Retinal pigment epithelial cell (primary cell): ENCODE measurements around the gene ARFGAP3.
A peak's percentile ranks its signal among the peaks of the same experiment; 100 is the strongest.

Experiments used
- DNase-seq: peaks from one replicate; pipeline ENCODE4 v3.0.0-alpha.2; 2010; ENCODE audit warnings: low read depth
- H3K4me3 ChIP-seq: 2 replicates; pipeline ENCODE4 v1.5.1; 2011; ENCODE audit warnings: mild to moderate bottlenecking, low read length, control low read depth, moderate library complexity
- CTCF ChIP-seq: conservative IDR thresholded peaks from 2 replicates; pipeline ENCODE4 v1.5.1; 2011; ENCODE audit warnings: low read depth, low read length, control low read depth, inconsistent platforms

ARFGAP3 gene

GRCh38 chr22:42797011-42797410 is 60.1 kb downstream of the ARFGAP3 start:
- TF ChIP-seq CTCF = no peak
- H3K4me3 ChIP-seq = no peak overlapping the region
- DNase-seq = no peak

- no peak for TF ChIP-seq CTCF
- no peak overlapping the region for H3K4me3 ChIP-seq
- DNase-seq = no peak
Measured at GRCh38 chr22:42796081-42796480, 61.0 kb downstream of the ARFGAP3 start.

DNA sequence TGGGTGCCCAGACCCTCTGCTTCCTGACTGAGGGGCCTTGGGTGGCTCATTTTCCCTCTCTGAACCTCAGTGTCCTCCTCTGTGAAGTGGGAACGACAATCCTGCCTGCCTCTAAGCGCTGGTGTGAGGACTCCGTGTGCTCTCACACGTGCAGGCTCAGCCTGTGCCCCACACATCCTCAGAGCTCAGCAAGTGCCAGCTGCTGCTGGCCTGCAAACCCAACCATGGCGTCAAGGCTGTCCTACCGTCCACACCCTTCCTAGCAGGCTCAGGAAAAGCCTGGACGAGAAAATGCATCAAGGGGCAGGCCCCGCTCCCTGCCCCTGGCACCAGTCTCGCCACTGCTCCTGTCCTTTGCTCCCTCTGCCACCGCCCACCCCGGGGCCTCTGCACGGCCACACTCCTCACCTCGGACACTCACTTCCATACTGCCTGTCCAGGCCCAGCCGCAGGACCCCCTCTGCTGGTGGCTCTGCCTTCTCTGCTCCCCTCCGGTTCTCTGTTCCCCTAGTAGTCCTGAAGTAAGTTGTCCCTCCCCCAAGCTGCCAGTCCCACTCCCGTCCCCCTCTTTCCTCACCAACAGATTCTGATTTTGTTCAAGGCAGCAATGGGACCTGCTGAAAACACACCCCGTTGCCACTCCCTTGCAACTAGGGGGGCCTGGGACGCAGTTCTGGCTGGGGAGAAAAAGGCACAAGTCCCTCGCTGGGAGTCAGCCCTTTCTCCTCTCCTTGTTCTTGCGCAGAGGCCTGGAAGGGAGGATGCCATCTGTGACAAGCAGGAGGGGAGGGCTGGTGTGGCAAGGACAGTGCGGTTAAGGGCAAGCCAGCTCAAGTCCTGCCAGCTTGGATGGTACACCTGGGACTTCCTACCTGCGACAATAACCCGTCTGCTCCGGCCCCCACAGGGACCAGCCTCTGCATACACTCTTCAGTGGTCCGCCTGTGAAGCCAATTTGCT is 62.2 kb downstream of the ARFGAP3 start:
- peak; percentile 36 for TF ChIP-seq CTCF
- no peak for DNase-seq
- no peak overlapping the region for H3K4me3 ChIP-seq

DNA sequence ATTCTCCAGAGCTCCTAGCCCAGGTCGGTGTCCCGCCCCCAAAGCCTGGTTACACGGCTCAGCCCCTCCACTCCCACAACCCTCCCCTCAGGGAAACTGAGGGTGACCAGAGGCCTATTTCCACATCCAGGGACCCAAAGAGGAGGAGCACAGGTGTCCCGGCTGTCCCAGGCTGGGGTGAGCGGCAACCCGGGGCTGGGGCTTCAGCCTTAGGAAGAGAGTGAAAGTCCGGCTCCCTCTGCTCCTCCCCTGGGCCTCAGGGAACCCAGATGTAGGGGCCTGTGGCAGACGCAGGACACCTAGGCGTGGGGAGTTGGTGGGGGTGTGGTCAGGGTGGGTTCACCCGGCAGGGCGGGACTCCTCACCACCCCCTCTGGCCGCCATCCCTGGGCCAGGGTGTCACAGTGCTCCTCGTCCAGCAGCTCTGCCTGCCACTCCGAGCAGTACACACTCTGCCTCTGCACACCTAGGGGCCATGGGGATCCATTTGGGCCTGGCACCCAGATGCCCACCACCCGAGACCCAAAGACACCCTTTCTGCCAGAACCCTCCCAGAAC is 63.1 kb downstream of the ARFGAP3 start:
- TF ChIP-seq CTCF = no peak
- no peak for DNase-seq
- no peak overlapping the region for H3K4me3 ChIP-seq

- H3K4me3 ChIP-seq = no peak overlapping the region
- no peak for TF ChIP-seq CTCF
Measured at GRCh38 chr22:42792909-42793847, 63.9 kb downstream of the ARFGAP3 start.

GRCh38 chr22:42792453-42792908 is 64.6 kb downstream of the ARFGAP3 start:
- DNase-seq = no peak
- TF ChIP-seq CTCF = no peak
- no peak overlapping the region for H3K4me3 ChIP-seq

More at GRCh38 chr22:42792909-42793847, 63.9 kb downstream of the ARFGAP3 start:
- DNase-seq = no peak
